HCT116 (cell line): ENCODE results near the gene SF3A2. TPM values are rescaled to one million over a fixed set of nuclear protein-coding genes. Genes with fewer than 3 reads are reported as not detected.

Experiments
- ATAC-seq: fragments of 200-7000 bp; cut with Tn5 transposase; 2 replicates; pipeline ENCODE4 v1.9.1; 2020; ENCODE audit warnings: mild to moderate bottlenecking, moderate library complexity
- BruUV-seq: library from RNA; stranded (reverse); fragments of 400-500 nt; replicated peaks from 2 replicates; lab custom pipeline; 2021; lab: Mats Ljungman, UMichigan
- CTCF ChIA-PET: fragments of 300-600 bp; sonication (Branson Sonifier 250); formaldehyde crosslinking; loops from one replicate; lab custom pipeline; 2021; ENCODE audit warnings: antibody characterized with exemption; lab: Charles Lee
- POLR2A ChIA-PET: fragments of 300-600, 350-600 bp; sonication (Branson Sonifier 250); formaldehyde crosslinking; loops from one replicate; lab custom pipeline; 2021; ENCODE audit warnings: antibody characterized with exemption; lab: Charles Lee
- RAD21 ChIA-PET, 2 experiments: fragments of 300-600 bp; sonication (Branson Sonifier 250); formaldehyde crosslinking; loops; one replicate each; lab custom pipeline; 2023; ENCODE audit warnings: low total read pairs in 2 of 2; ENCODE audit not compliant: uncharacterized antibody in 2 of 2, unreplicated experiment in 2 of 2, low non-redundant PET in 1 of 2; lab: Charles Lee
- DNase-seq: peaks from one replicate; pipeline ENCODE4 v3.0.0-alpha.2; 2010; ENCODE audit warnings: low read depth, low spot score
- H2AFZ ChIP-seq: fragments of 200-600 bp; shearing (Covaris generic), sonication (generic); 2 replicates; pipeline ENCODE4 v1.6.1; 2017; ENCODE audit warnings: low read depth, mixed run types, mixed read lengths, antibody characterized with exemption, low read length; ENCODE audit not compliant: poor library complexity, severe bottlenecking
- H3K27ac ChIP-seq: 2 replicates; pipeline ENCODE4 v1.5.1; 2012; ENCODE audit warnings: low read depth, low read length
- H3K27me3 ChIP-seq: fragments of 200-600 bp; sonication (generic); 2 replicates; pipeline ENCODE4 v1.6.1; 2016; ENCODE audit warnings: mixed run types, low read length, mixed read lengths; ENCODE audit not compliant: insufficient read depth
- H3K36me3 ChIP-seq, 2 experiments: fragments of 200-500 bp in 1 of 2; fragments of 200-600 bp in 1 of 2; sonication (Bioruptor generic) in 1 of 2; sonication (generic) in 1 of 2; 2 replicates each; pipeline versions ENCODE4 v1.5.1 to v1.6.1; 2014 to 2016; ENCODE audit warnings: low read length in 2 of 2, inconsistent platforms in 1 of 2, mixed read lengths in 1 of 2, mixed run types in 1 of 2; ENCODE audit not compliant: insufficient read depth in 2 of 2, control insufficient read depth in 1 of 2
- H3K4me1 ChIP-seq, 2 experiments: fragments of 200-600 bp in 1 of 2; sonication (generic) in 1 of 2; 2 replicates each; pipeline versions ENCODE4 v1.5.1 to v1.6.1; 2012 to 2017; ENCODE audit warnings: low read length in 2 of 2, inconsistent platforms in 1 of 2, mild to moderate bottlenecking in 1 of 2, mixed read lengths in 1 of 2, mixed run types in 1 of 2, moderate library complexity in 1 of 2; ENCODE audit not compliant: insufficient read depth in 2 of 2, control insufficient read depth in 1 of 2
- H3K4me2 ChIP-seq: fragments of 200-600 bp; sonication (generic); 2 replicates; pipeline ENCODE4 v1.6.1; 2017; ENCODE audit warnings: mixed run types, low read length, mixed read lengths
- H3K4me3 ChIP-seq, 2 experiments: fragments of 200-600 bp in 1 of 2; sonication (generic) in 1 of 2; replicated peaks in 1 of 2; 2 replicates each; pipeline ENCODE4 v1.5.1; 2011 to 2016; ENCODE audit warnings: low read length in 2 of 2, control low read depth in 1 of 2, low read depth in 1 of 2, mild to moderate bottlenecking in 1 of 2, mixed read lengths in 1 of 2, mixed run types in 1 of 2
- H3K79me2 ChIP-seq: fragments of 200-600 bp; sonication (generic); 2 replicates; pipeline ENCODE4 v1.6.1; 2017; ENCODE audit warnings: mild to moderate bottlenecking, mixed run types, low read length, moderate library complexity, mixed read lengths; ENCODE audit not compliant: insufficient read depth
- H3K9ac ChIP-seq: fragments of 200-600 bp; sonication (generic); 2 replicates; pipeline ENCODE4 v1.6.1; 2016; ENCODE audit warnings: low read length, mixed read lengths
- H3K9me2 ChIP-seq: fragments of 200-600 bp; sonication (generic), shearing (Covaris generic); 2 replicates; pipeline ENCODE4 v1.6.1; 2017; ENCODE audit warnings: mixed run types, mild to moderate bottlenecking, moderate library complexity; ENCODE audit not compliant: insufficient read depth
- H3K9me3 ChIP-seq, 2 experiments: fragments of 200-500 bp in 1 of 2; fragments of 200-600 bp in 1 of 2; sonication (Bioruptor generic) in 1 of 2; sonication (generic) in 1 of 2; 2 replicates each; pipeline ENCODE4 v1.6.1; 2014 to 2017; ENCODE audit warnings: low read length in 2 of 2, mixed read lengths in 2 of 2, inconsistent platforms in 1 of 2, low read depth in 1 of 2, mild to moderate bottlenecking in 1 of 2, mixed run types in 1 of 2, moderate library complexity in 1 of 2; ENCODE audit not compliant: control insufficient read depth in 1 of 2, insufficient read depth in 1 of 2
- H4K20me1 ChIP-seq: fragments of 200-600 bp; sonication (generic), shearing (Covaris generic); 2 replicates; pipeline ENCODE4 v1.6.1; 2017; ENCODE audit warnings: mixed run types, mild to moderate bottlenecking, moderate library complexity; ENCODE audit not compliant: insufficient read depth
- EZH2phosphoT487 ChIP-seq: fragments of 200-600 bp; IDR thresholded peaks from 2 replicates; pipeline ENCODE4 v1.6.1; 2018; ENCODE audit warnings: antibody characterized with exemption, borderline replicate concordance
- RAD21 ChIP-seq: IDR thresholded peaks from 2 replicates; pipeline ENCODE4 v1.6.1; 2012; ENCODE audit warnings: low read depth, mild to moderate bottlenecking
- SRF ChIP-seq: IDR thresholded peaks from 2 replicates; pipeline ENCODE4 v1.6.1; 2012; ENCODE audit warnings: low read depth
- YY1 ChIP-seq: IDR thresholded peaks from 2 replicates; pipeline ENCODE4 v1.6.1; 2011; ENCODE audit warnings: low read length, low read depth, moderate library complexity, mild to moderate bottlenecking; ENCODE audit not compliant: insufficient replicate concordance; ENCODE audit errors: extremely low read depth
- intact Hi-C: fragments of 100-400 bp; cut with micrococcal nuclease; formaldehyde crosslinking; loops from 2 replicates; pipeline ENCODE4 v1.10.0; 2022
- total RNA-seq: library from RNA; stranded (reverse); gene quantifications from one replicate; pipeline ENCODE4 v1.2.1, GENCODE V29; 2021; ENCODE audit not compliant: unreplicated experiment
- TF ChIP-seq, protein P1 (sequence below): IDR thresholded peaks from 2 replicates; pipeline ENCODE4 v1.6.1; 2012
- TF ChIP-seq, protein P2 (sequence below), 3 experiments: fragments of 200-600 bp in 1 of 3; sonication (generic) in 1 of 3; IDR thresholded peaks in 2 of 3; conservative IDR thresholded peaks in 1 of 3; 2 replicates each; pipeline ENCODE4 v1.5.1; 2012 to 2017; ENCODE audit warnings: low read depth in 2 of 3, low read length in 2 of 3, antibody characterized with exemption in 1 of 3, borderline replicate concordance in 1 of 3, control low read depth in 1 of 3, mild to moderate bottlenecking in 1 of 3, mixed read lengths in 1 of 3, mixed run types in 1 of 3, moderate library complexity in 1 of 3; ENCODE audit not compliant: insufficient read depth in 1 of 3
- TF ChIP-seq, protein P3 (sequence below): IDR thresholded peaks from 2 replicates; pipeline ENCODE4 v1.6.1; 2012; ENCODE audit warnings: low read depth

The SF3A2 gene
- total RNA-seq, 1 experiment from 2014 or later, result 166 TPM

DNA sequence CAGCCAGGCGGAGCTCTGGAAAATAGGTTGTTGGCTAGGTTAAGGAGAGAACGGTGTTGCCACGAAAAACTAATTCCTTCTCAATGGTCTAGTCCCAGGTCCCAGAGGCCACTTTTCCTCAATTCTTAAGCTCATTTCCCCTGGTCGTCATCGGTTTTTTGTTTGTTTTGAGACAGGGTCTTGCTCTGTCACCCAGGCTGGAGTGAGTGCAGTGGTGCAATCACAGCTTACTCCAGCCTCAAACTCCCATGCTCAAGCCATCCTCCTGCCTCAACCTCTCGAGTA, 1.2 kb downstream of the SF3A2 start:
- RAD21 ChIA-PET, result interaction anchor here in 1 of 2 experiments (1.0 kb wide), 1 partner anchor 82 kb away, joined by 4 read pairs; no protein-coding TSS in a partner anchor
- peaks cover 17 to 46% of the 10 kb centered on the region in 2 experiments; a peak in 3 of 4 replicates for H3K4me1 ChIP-seq
- H3K79me2 ChIP-seq, result peaks cover 95% of the 10 kb centered on the region
- POLR2A ChIA-PET, result no interaction called here
- H3K4me2 ChIP-seq, result peak overlapping the region; percentile 80
- TF ChIP-seq, protein P1, sequence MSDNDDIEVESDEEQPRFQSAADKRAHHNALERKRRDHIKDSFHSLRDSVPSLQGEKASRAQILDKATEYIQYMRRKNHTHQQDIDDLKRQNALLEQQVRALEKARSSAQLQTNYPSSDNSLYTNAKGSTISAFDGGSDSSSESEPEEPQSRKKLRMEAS, result no peak
- TF ChIP-seq RAD21 (no peak), YY1 (no peak), SRF (no peak), EZH2phosphoT487 (no peak)
- TF ChIP-seq, protein P2, sequence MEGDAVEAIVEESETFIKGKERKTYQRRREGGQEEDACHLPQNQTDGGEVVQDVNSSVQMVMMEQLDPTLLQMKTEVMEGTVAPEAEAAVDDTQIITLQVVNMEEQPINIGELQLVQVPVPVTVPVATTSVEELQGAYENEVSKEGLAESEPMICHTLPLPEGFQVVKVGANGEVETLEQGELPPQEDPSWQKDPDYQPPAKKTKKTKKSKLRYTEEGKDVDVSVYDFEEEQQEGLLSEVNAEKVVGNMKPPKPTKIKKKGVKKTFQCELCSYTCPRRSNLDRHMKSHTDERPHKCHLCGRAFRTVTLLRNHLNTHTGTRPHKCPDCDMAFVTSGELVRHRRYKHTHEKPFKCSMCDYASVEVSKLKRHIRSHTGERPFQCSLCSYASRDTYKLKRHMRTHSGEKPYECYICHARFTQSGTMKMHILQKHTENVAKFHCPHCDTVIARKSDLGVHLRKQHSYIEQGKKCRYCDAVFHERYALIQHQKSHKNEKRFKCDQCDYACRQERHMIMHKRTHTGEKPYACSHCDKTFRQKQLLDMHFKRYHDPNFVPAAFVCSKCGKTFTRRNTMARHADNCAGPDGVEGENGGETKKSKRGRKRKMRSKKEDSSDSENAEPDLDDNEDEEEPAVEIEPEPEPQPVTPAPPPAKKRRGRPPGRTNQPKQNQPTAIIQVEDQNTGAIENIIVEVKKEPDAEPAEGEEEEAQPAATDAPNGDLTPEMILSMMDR (IDR thresholded peaks at IDR 0.05 in 2 of 3, conservative IDR thresholded peaks at IDR 0.05 in 1 of 3; ENCODE audit: borderline replicate concordance in 1 of 3, insufficient read depth in 1 of 3, low read depth in 2 of 3, low read length in 2 of 3), result no peak
- TF ChIP-seq, protein P3, sequence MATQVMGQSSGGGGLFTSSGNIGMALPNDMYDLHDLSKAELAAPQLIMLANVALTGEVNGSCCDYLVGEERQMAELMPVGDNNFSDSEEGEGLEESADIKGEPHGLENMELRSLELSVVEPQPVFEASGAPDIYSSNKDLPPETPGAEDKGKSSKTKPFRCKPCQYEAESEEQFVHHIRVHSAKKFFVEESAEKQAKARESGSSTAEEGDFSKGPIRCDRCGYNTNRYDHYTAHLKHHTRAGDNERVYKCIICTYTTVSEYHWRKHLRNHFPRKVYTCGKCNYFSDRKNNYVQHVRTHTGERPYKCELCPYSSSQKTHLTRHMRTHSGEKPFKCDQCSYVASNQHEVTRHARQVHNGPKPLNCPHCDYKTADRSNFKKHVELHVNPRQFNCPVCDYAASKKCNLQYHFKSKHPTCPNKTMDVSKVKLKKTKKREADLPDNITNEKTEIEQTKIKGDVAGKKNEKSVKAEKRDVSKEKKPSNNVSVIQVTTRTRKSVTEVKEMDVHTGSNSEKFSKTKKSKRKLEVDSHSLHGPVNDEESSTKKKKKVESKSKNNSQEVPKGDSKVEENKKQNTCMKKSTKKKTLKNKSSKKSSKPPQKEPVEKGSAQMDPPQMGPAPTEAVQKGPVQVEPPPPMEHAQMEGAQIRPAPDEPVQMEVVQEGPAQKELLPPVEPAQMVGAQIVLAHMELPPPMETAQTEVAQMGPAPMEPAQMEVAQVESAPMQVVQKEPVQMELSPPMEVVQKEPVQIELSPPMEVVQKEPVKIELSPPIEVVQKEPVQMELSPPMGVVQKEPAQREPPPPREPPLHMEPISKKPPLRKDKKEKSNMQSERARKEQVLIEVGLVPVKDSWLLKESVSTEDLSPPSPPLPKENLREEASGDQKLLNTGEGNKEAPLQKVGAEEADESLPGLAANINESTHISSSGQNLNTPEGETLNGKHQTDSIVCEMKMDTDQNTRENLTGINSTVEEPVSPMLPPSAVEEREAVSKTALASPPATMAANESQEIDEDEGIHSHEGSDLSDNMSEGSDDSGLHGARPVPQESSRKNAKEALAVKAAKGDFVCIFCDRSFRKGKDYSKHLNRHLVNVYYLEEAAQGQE, result no peak
- H3K9me2 ChIP-seq, result no peaks in the 10 kb centered on the region
- no peak for ATAC-seq
- no TSS peak for BruUV-seq
- no peaks in the 10 kb centered on the region for H3K27me3 ChIP-seq
- H3K4me3 ChIP-seq, result peak overlapping the region; percentile 83 to 92
- CTCF ChIA-PET, result interaction anchor here (1.1 kb wide), 1 partner anchor 82 kb away, joined by 4 read pairs; no protein-coding TSS in a partner anchor
- intact Hi-C loops, result loop anchor here (5.0 kb wide), 1 partner anchor 76 kb away; the partner anchor contains the start of gene DOT1L
- DNase-seq, result no peak
- peak overlapping the region; percentile 99 for H3K9ac ChIP-seq
- no peak overlapping the region for H2AFZ ChIP-seq
- peaks cover 9 to 59% of the 10 kb centered on the region in 2 experiments for H3K36me3 ChIP-seq
- H3K27ac ChIP-seq, result peak overlapping the region; percentile 95
- no peaks in the 10 kb centered on the region for H3K9me3 ChIP-seq
- H4K20me1 ChIP-seq, result peaks cover 32% of the 10 kb centered on the region; the same call in 1 of the 2 replicates
